ENCODE data around the gene ATP6V0C.

The ATP6V0C gene

GRCh38 chr16:2490190-2491105, 23.3 kb upstream of the ATP6V0C start:
- no peak for DNase-seq (ENCODE audit: low spot score)

DNA sequence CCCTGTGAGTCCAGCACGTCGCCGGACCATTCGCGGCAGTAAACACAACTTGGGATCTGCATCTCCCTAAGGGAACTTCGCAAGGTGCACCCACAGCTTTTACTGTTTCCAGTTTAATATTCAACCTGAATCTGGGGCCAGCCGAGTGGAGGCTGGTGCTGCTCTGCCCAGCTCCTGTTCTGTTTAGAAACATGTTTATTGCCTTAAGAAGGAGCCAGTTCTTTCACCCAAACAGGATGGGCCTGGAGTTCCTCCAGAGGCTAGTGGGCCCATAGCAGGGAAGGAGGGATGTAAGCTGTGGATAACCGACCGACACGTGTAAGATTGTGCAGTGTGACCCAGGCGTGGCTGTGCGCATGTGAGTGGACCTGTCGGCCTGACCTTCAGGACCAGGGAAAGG, 21.5 kb upstream of the ATP6V0C start:
- DNase-seq (ENCODE audit: low spot score): no peak

DNA sequence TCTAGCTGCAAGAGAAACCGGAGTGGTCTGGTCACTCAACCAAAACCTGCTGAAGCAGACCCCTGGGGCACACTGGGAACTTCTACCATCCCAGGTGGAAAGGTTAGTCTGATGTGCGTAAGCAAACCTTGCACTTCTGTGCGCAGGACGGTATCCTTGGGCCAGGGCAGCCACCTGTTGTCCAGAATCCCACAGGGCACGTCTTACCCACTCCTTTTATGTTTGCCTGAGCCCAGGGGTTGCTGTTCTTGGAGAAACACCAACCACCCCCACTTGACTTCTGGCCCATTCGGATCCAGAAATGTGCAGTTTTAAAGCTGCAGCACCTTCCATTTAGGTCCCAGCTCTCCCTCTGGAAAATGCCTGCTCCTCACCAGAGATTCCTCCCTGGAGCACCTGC, 20.1 kb upstream of the ATP6V0C start:
- DNase-seq (ENCODE audit: low spot score): no peak

DNA sequence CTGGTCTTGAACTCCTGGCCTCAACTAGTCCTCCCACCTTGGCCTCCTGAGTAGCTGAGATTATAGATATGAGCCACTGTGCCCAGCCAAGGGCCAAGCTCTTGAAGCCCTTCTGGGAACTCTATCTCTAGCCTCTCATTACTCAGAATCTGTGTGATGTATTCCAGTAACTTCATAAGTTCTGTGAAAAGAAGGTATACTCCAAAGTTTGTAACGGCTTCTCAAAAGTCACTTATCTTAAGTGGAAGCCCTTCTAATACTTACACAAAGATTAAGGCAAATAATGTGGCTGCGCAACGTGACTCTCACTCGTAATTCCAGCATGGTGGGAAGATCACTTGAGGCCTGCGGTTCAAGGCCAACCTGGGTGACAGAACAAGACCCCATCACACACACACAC, 19.1 kb upstream of the ATP6V0C start:
- no peak for DNase-seq (ENCODE audit: low spot score)

DNA sequence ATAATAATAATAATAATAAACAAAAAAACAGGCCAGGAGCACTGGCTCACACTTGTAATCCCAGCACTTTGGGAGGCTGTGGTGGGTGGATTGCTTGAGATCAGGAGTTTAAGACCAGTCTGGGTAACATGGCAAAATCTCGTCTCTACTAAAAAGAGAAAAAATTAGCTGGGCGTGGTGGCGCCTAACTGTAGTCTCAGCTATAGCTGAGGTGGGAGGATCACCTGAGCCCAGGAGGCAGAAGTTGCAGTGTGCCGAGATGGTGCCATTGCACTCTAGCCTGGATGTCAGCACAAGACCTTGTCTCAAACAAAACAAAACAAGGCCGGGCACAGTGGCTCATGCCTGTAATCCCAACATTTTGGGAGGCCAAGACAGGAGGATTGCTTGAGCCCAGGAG, 18.7 kb upstream of the ATP6V0C start:
- DNase-seq (ENCODE audit: low spot score): no peak

- DNase-seq (ENCODE audit: low spot score): no peak
These were observed 17.3 kb upstream of the ATP6V0C start for GRCh38 chr16:2496223-2497115.

GRCh38 chr16:2497116-2497630, 16.6 kb upstream of the ATP6V0C start:
- no peak for DNase-seq (ENCODE audit: low spot score)

GRCh38 chr16:2497695-2498484, 15.9 kb upstream of the ATP6V0C start:
- DNase-seq (ENCODE audit: low spot score): no peak

DNA sequence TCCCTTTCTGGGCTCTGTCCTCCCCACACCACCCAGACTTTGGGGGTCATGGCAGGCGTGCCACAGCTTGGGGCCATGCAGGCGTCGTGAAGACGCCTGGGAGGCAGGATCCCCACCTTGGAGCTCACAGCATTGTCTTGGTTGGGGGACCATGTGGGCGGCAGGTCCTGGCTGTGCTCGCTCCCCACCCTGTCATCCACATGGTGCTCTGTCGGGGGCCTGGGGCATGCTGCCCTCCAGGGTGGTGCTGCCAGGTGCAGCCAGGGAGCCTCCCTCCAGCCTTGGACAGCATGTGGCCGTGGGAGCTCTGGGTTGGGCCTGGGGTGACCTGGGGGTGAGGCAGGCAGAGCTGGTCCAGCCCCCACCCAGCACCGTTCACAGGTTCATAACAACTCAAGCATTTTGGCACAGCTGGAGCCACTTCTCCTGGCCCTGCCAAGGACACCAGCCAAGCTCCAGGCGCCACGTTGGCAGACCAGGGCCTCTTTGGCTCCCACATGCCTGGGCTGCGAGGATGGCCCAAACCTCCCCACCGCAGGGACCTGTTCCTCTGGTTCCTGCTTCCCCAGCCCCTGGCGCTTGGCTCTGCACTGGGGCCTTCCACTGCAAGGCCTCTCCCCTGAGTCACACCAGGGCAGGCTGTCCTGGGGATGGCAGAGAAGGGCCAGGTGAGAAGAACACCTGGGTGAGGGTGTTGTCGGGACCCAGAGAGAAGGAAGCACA, 15.1 kb upstream of the ATP6V0C start:
- no peak for DNase-seq (ENCODE audit: low spot score)

DNA sequence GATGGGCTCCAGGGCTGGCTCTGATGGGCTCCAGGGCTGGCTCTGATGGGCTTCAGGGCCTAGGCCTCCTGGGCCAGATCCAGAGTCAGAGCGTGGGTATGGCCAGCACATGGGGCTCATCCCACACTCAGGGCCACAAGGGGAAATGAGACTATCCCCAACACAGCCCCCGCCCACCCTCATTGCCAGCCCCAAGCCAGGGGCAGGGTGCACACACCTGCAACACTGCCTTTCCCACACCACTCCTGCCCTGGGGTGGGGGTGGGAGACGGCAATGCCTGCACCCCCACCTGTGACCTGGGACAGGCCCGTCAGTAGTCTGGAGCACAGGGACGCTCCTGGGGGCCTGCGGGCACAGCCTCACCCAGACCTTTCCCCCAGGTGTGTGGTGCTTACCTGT, 14.3 kb upstream of the ATP6V0C start:
- no peak for DNase-seq (ENCODE audit: low spot score)

GRCh38 chr16:2499890-2500429, 13.8 kb upstream of the ATP6V0C start:
- no peak for DNase-seq (ENCODE audit: low spot score)

DNA sequence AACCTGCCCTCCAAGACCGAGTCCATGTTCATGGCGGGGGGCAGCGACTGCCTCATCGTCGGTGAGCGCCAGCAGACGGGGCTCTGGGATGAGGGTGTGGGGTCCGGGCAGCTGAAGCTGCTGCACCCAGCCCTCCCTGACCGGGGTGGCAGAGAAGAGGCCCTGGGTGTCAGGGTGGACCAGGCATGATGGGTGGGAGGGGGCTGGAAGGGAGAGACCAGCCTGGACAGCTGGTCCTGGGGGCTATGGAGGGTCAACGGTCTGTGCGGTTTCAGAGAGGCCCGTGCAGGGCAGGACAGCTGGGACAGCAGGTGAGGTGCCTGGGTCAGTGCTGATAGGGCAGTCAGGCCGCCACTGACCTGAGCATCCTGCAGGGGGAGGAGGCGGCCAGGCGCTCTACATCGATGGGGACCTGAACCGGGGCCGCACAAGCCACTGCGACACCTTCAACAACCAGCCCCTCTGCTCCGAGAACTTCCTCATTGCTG, 13.3 kb upstream of the ATP6V0C start:
- no peak for DNase-seq (ENCODE audit: low spot score)

- DNase-seq (ENCODE audit: low spot score): peak; percentile 95
These were observed 12.6 kb upstream of the ATP6V0C start for GRCh38 chr16:2500918-2501750.

DNA sequence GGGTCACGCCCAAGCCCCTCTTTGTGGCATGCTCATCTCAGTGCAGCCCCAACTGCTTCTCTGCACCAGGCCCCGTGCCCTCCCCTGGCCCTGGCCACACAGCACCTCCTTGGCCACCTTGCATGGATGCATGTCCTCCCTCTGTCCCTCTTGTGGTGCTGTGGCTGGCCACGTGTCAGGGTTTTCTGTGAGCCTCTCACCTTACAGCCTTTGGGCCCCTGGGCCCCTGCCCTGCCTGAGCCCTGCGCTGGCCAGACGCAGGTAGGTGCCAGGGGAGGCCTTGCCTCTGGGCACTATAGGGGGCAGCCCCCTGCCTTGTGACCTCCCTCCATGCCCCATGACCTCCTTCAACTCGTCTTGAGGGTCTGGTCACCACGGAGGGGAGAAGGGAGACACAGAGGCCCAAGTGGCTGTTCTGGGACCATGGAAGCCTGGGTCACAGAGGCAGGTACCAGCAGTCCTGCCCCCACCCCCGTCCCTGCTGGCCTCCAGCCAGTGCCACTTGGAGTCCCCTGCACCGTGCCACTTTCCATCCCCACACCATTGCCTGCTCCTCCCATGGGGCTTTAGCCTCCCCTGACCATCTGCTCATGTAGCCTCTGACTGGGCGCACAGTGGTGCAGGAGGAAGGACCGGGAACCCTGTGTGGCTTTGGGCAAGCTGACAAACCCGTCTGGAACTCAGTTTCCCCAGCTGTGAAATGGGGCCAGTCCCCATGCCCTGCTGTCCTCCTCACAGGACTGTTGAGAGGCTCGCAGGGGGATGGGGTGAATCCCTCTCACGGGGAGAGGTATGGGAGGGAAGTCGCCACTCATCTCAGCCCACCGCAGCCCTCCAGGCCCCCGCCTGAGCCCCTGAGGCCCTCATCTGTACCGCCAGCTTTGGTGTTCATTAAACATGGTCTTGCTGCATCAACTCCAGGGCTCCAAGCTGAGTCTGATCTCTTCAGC, 11.5 kb upstream of the ATP6V0C start:
- no peak for DNase-seq (ENCODE audit: low spot score)

DNA sequence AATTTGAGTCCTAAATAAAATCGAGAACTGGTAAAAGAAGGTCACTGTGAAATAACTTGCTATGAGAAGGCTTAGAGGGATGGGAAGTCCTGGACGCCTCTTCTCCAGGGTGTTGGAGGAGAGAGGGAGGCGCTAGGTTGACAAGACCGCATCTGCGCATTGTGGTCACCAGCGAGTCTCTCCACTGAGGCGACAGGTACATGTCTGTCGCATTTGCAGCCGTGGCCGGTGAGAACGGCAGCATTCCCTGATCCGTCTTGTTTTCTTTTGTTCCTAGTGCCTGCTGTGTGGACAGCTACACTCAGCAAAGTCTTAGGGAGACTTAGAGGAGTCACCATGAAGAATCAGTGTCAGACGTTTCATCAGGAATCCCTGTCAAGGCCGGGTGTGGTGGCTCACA, 8.1 kb upstream of the ATP6V0C start:
- DNase-seq (ENCODE audit: low spot score): no peak

GRCh38 chr16:2507052-2507659, 6.6 kb upstream of the ATP6V0C start:
- DNase-seq (ENCODE audit: low spot score): no peak

- no peak for DNase-seq (ENCODE audit: low spot score)
These were observed 6.1 kb upstream of the ATP6V0C start for GRCh38 chr16:2507665-2508064.

- no peak for DNase-seq (ENCODE audit: low spot score)
These were observed 4.9 kb upstream of the ATP6V0C start for GRCh38 chr16:2508722-2509400.

All from ecto neural progenitor cell (in vitro differentiated cells).